Lower lobe of right lung (tissue), 2 donors: ENCODE data around the gene GLUD1. TPM values are rescaled to one million over a fixed set of nuclear protein-coding genes. Genes with fewer than 3 reads are reported as not detected.
"Not testable (repeated sequence)": the region's sequence is repeated elsewhere in the genome, so short reads cannot be mapped to it uniquely, and the experiment has no call there.

Experiments used
- ATAC-seq, 2 donors: fragments of 200-7000 bp; cut with Tn5 transposase; one replicate each; pipeline ENCODE4 v1.9.1; 2020 to 2022; ENCODE audit warnings: mild to moderate bottlenecking in 2 of 2, moderate library complexity in 2 of 2
- DNase-seq: peaks from one replicate; pipeline ENCODE4 v3.0.0-alpha.2; 2020
- H3K27ac ChIP-seq: fragments of 200-600 bp; one replicate; pipeline ENCODE4 v1.8.0; 2022
- H3K27me3 ChIP-seq: fragments of 200-600 bp; one replicate; pipeline ENCODE4 v1.8.0; 2022; ENCODE audit warnings: low read depth
- H3K36me3 ChIP-seq: fragments of 200-600 bp; one replicate; pipeline ENCODE4 v1.8.0; 2022; ENCODE audit warnings: mild to moderate bottlenecking
- H3K4me1 ChIP-seq: fragments of 200-600 bp; one replicate; pipeline ENCODE4 v1.8.0; 2022
- H3K4me3 ChIP-seq: fragments of 200-600 bp; one replicate; pipeline ENCODE4 v1.8.0; 2022; ENCODE audit warnings: mild to moderate bottlenecking
- H3K9me3 ChIP-seq: fragments of 200-600 bp; one replicate; pipeline ENCODE4 v1.8.0; 2022
- CTCF ChIP-seq: fragments of 200-600 bp; IDR thresholded peaks from one replicate; pipeline ENCODE4 v1.8.0; 2022; ENCODE audit warnings: antibody characterized with exemption, mild to moderate bottlenecking
- intact Hi-C: fragments of 100-400 bp; cut with DNase I; formaldehyde crosslinking; loops from one replicate; pipeline ENCODE4 v1.11.0; 2022
- long read RNA-seq: library from polyadenylated mRNA; unstranded; transcript quantifications from one replicate; pipeline ENCODE4 v2.0.0, GENCODE V29; 2021
- total RNA-seq: library from RNA; stranded (reverse); fragmentation: NEBNext Ultra II Directional; extraction: Animal tissue kit (Norgen Biotek cat#: 25700); gene quantifications from one replicate; pipeline ENCODE4 v1.2.1, GENCODE V29; 2021
- donor health status: DM: no; HTN: yes; CAD: no; lungs with severe emphysema.

GLUD1 gene
- 125 TPM for total RNA-seq
- long read RNA-seq, transcript GLUD1-201 (13 exons, 3,039 nt) = major isoform, 181 of 203 reads
- long read RNA-seq, partial matches to known transcripts = 9 of 203 reads
- long read RNA-seq, other reads (novel, unspliced or antisense) = 13 of 203 reads

- H3K36me3 ChIP-seq = peaks cover 3% of the 10 kb centered on the region
- peaks cover 35% of the 10 kb centered on the region for H3K4me1 ChIP-seq
- peak within 1 kb of the TSS; percentile 78 for H3K4me3 ChIP-seq
- peak within 1 kb of the TSS; percentile 97 for H3K27ac ChIP-seq
- H3K27me3 ChIP-seq = no peaks in the 10 kb centered on the region
- ATAC-seq (peak; percentile 85 to 94), DNase-seq (peak; percentile 97)
- no peak for TF ChIP-seq CTCF
- no peaks in the 10 kb centered on the region for H3K9me3 ChIP-seq
- intact Hi-C loops = no loop called here
Observed at GRCh38 chr10:87094373-87095235, at the start of gene GLUD1, which contains the start of gene SHLD2. GLUD1 (minus strand) TSS chr10:87094843; CDS start chr10:87094769, 74 bp downstream. SHLD2 (plus strand) TSS chr10:87095206; CDS start chr10:87151355, 56,149 bp downstream.

GRCh38 chr10:87143109-87143418 is 48.4 kb upstream of the GLUD1 start:
- H3K4me1 ChIP-seq, H3K27ac ChIP-seq, H3K36me3 ChIP-seq, H3K27me3 ChIP-seq, DNase-seq, H3K4me3 ChIP-seq, intact Hi-C loops, H3K9me3 ChIP-seq: not testable (repeated sequence)
- ATAC-seq = peak in 1 of 2 donors; percentile 43

- H3K27ac ChIP-seq, H3K27me3 ChIP-seq, H3K4me1 ChIP-seq, DNase-seq, H3K9me3 ChIP-seq, H3K4me3 ChIP-seq, H3K36me3 ChIP-seq, intact Hi-C loops: not testable (repeated sequence)
- peak; percentile 38 to 67 for ATAC-seq
Observed at GRCh38 chr10:87142230-87143108, 47.8 kb upstream of the GLUD1 start.

GRCh38 chr10:87137478-87137877 is 42.8 kb upstream of the GLUD1 start:
- H3K4me1 ChIP-seq, H3K27ac ChIP-seq, H3K36me3 ChIP-seq, H3K4me3 ChIP-seq, DNase-seq, H3K9me3 ChIP-seq, intact Hi-C loops, H3K27me3 ChIP-seq, ATAC-seq: not testable (repeated sequence)

- H3K9me3 ChIP-seq, DNase-seq, intact Hi-C loops, H3K27ac ChIP-seq, H3K4me3 ChIP-seq, H3K4me1 ChIP-seq, H3K36me3 ChIP-seq, H3K27me3 ChIP-seq: not testable (repeated sequence)
- ATAC-seq = peak in 1 of 2 donors; percentile 41
Observed at GRCh38 chr10:87134440-87134839, 39.8 kb upstream of the GLUD1 start.

GRCh38 chr10:87133936-87134335 is 39.3 kb upstream of the GLUD1 start:
- H3K27ac ChIP-seq, H3K9me3 ChIP-seq, H3K4me3 ChIP-seq, ATAC-seq, H3K36me3 ChIP-seq, H3K4me1 ChIP-seq, H3K27me3 ChIP-seq, intact Hi-C loops, DNase-seq: not testable (repeated sequence)

- DNase-seq, H3K9me3 ChIP-seq, H3K4me3 ChIP-seq, H3K27me3 ChIP-seq, H3K36me3 ChIP-seq, H3K27ac ChIP-seq, ATAC-seq, intact Hi-C loops, H3K4me1 ChIP-seq: not testable (repeated sequence)
Observed at GRCh38 chr10:87132176-87132575, 37.5 kb upstream of the GLUD1 start.

- ATAC-seq, DNase-seq, H3K36me3 ChIP-seq, H3K4me3 ChIP-seq, intact Hi-C loops, H3K27ac ChIP-seq, H3K4me1 ChIP-seq, H3K27me3 ChIP-seq, H3K9me3 ChIP-seq: not testable (repeated sequence)
Observed at GRCh38 chr10:87127607-87128156, 33.0 kb upstream of the GLUD1 start.

- H3K9me3 ChIP-seq, H3K27me3 ChIP-seq, H3K36me3 ChIP-seq, ATAC-seq, H3K4me1 ChIP-seq, H3K4me3 ChIP-seq, H3K27ac ChIP-seq, intact Hi-C loops, DNase-seq: not testable (repeated sequence)
Observed at GRCh38 chr10:87127048-87127447, 32.4 kb upstream of the GLUD1 start.

GRCh38 chr10:87123351-87123750 is 28.7 kb upstream of the GLUD1 start:
- H3K36me3 ChIP-seq, H3K9me3 ChIP-seq, DNase-seq, H3K27ac ChIP-seq, H3K4me1 ChIP-seq, H3K4me3 ChIP-seq, intact Hi-C loops, ATAC-seq, H3K27me3 ChIP-seq: not testable (repeated sequence)

GRCh38 chr10:87119029-87119428 is 24.4 kb upstream of the GLUD1 start:
- ATAC-seq, intact Hi-C loops, H3K36me3 ChIP-seq, H3K27ac ChIP-seq, DNase-seq, H3K9me3 ChIP-seq, H3K4me3 ChIP-seq, H3K4me1 ChIP-seq, H3K27me3 ChIP-seq: not testable (repeated sequence)

- H3K27ac ChIP-seq, DNase-seq, H3K36me3 ChIP-seq, H3K4me3 ChIP-seq, H3K9me3 ChIP-seq, intact Hi-C loops, H3K4me1 ChIP-seq, ATAC-seq, H3K27me3 ChIP-seq: not testable (repeated sequence)
Observed at GRCh38 chr10:87118122-87118521, 23.5 kb upstream of the GLUD1 start.
